Measurements from ENCODE around the gene CBFA2T2.

DNA sequence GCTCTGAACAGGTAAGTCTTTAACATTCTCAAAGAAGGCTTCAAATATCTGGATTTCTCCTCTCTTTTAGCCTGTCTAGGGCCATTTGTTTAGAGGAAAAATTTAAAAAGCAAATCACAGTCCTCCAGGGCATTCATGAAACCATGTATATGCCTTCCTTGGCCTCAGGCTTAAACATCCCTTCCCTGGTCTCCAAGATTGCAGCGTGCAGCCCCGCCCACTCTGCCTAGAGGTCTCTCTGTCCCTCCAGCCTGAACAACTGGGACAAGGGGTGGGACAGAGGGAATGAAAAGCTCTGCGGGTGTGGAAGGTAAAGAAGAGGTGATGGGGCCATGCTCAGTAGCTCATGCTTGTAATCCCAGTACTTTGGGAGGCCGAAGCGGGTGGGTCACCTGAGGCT, 9.8 kb upstream of the CBFA2T2 start:
- no peak for TF ChIP-seq CTCF (IDR thresholded peaks at IDR 0.05)
- TF ChIP-seq POLR2A (IDR thresholded peaks at IDR 0.05), result no peak

Measured in lower leg skin (tissue), 3 donors.